Gastrocnemius medialis (tissue), 4 donors: Measurements from ENCODE around the gene WDFY4. TPM values are rescaled to one million over a fixed set of nuclear protein-coding genes. Genes with fewer than 3 reads are reported as not detected.

Experiments used
- ATAC-seq, 2 donors: fragments of 150-250 bp; one replicate each; pipeline ENCODE4 v1.9.1; 2016
- DNase-seq, 2 donors: peaks; one replicate each; pipeline ENCODE4 v3.0.0-alpha.2; 2019
- H3K27ac ChIP-seq, 4 donors: fragments of 200-600 bp; sonication (generic); 1 replicate in 1 of 4; 2 replicates in 3 of 4; pipeline ENCODE4 v1.5.1; 2016 to 2018; ENCODE audit warnings: mild to moderate bottlenecking in 2 of 4, moderate library complexity in 1 of 4
- H3K27me3 ChIP-seq, 3 donors: fragments of 200-600 bp; sonication (generic) in 2 of 3; 1 replicate in 1 of 3; 2 replicates in 2 of 3; pipeline versions ENCODE4 v1.5.1 to v1.6.0; 2016 to 2019; ENCODE audit warnings: mild to moderate bottlenecking in 1 of 3, moderate library complexity in 1 of 3
- H3K36me3 ChIP-seq, 2 donors: fragments of 200-600 bp; sonication (generic) in 1 of 2; one replicate each; pipeline ENCODE4 v1.5.1; 2017 to 2018
- H3K4me1 ChIP-seq, 2 donors: fragments of 200-600 bp; sonication (generic) in 1 of 2; one replicate each; pipeline ENCODE4 v1.5.1; 2016 to 2017; ENCODE audit warnings: mild to moderate bottlenecking in 2 of 2
- H3K4me3 ChIP-seq, 4 donors: fragments of 200-600 bp; sonication (generic) in 3 of 4; 1 replicate in 1 of 4; 2 replicates in 3 of 4; pipeline ENCODE4 v1.5.1; 2016 to 2019; ENCODE audit warnings: mild to moderate bottlenecking in 2 of 4
- H3K9me3 ChIP-seq, 3 donors: fragments of 200-600 bp; sonication (generic) in 2 of 3; 1 replicate in 1 of 3; 2 replicates in 2 of 3; pipeline ENCODE4 v1.5.1; 2016 to 2019
- CTCF ChIP-seq, 5 experiments: fragments of 450-650 bp in 3 of 5; fragments of 200-600 bp in 2 of 5; sonication (generic) in 2 of 5; IDR thresholded peaks in 4 of 5; conservative IDR thresholded peaks in 1 of 5; 1 replicate in 4 of 5; 2 replicates in 1 of 5; pipeline ENCODE4 v1.5.1; 2016 to 2019; ENCODE audit warnings: antibody characterized with exemption in 5 of 5, mild to moderate bottlenecking in 3 of 5, moderate library complexity in 3 of 5
- POLR2A ChIP-seq, 2 donors: fragments of 450-650 bp; IDR thresholded peaks; one replicate each; pipeline ENCODE4 v1.6.1; 2017; ENCODE audit warnings: antibody characterized with exemption in 2 of 2, mild to moderate bottlenecking in 2 of 2, moderate library complexity in 2 of 2
- in situ Hi-C, 4 donors: fragments of 200-750 bp; cut with MboI; loops; one replicate each; pipeline versions ENCODE4 v1.15.0 to v1.8.0; 2017; ENCODE audit warnings: low sequenced_read_pairs in 4 of 4
- intact Hi-C: fragments of 100-400 bp; cut with DNase I; formaldehyde crosslinking; loops from one replicate; pipeline ENCODE4 v1.15.1; 2023; ENCODE audit warnings: low total_unique reads
- total RNA-seq, 4 donors: library from RNA; depleted of rRNA; stranded (reverse); fragments of >200 nt; gene quantifications; one replicate each; pipeline versions ENCODE4 v1.1.0 to v1.2.3, GENCODE V29; 2016

WDFY4 gene
- total RNA-seq, 4 donors from 2014 or later: 0.29 to 0.94 (median 0.59) TPM

GRCh38 chr10:48772059-48772458, 87.4 kb downstream of the WDFY4 start:
- Histone ChIP-seq H3K27me3 (no peaks in the 10 kb centered on the region), H3K36me3 (no peaks in the 10 kb centered on the region), H3K9me3 (no peaks in the 10 kb centered on the region), H3K27ac (no peak overlapping the region), H3K4me3 (no peak overlapping the region), H3K4me1 (no peaks in the 10 kb centered on the region)
- intact Hi-C loops (no loop called here), in situ Hi-C loops (no loop called here)
- DNase-seq: no peak
- no peak for TF ChIP-seq POLR2A (IDR thresholded peaks at IDR 0.05)
- TF ChIP-seq CTCF (IDR thresholded peaks at IDR 0.05 in 4 of 5, conservative IDR thresholded peaks at IDR 0.05 in 1 of 5): no peak
- no peak for ATAC-seq

GRCh38 chr10:48773580-48773979, 88.9 kb downstream of the WDFY4 start:
- H3K4me1 ChIP-seq: no peaks in the 10 kb centered on the region
- DNase-seq (no peak), ATAC-seq (no peak)
- H3K27ac ChIP-seq: no peak overlapping the region
- H3K36me3 ChIP-seq: no peaks in the 10 kb centered on the region
- in situ Hi-C loops (no loop called here), intact Hi-C loops (no loop called here)
- TF ChIP-seq POLR2A (IDR thresholded peaks at IDR 0.05) (no peak), CTCF (IDR thresholded peaks at IDR 0.05 in 4 of 5, conservative IDR thresholded peaks at IDR 0.05 in 1 of 5) (no peak)
- no peaks in the 10 kb centered on the region for H3K27me3 ChIP-seq
- H3K4me3 ChIP-seq: no peak overlapping the region
- H3K9me3 ChIP-seq: no peaks in the 10 kb centered on the region

GRCh38 chr10:48774416-48775205, 89.9 kb downstream of the WDFY4 start:
- no peak for TF ChIP-seq POLR2A (IDR thresholded peaks at IDR 0.05)
- TF ChIP-seq CTCF (IDR thresholded peaks at IDR 0.05 in 4 of 5, conservative IDR thresholded peaks at IDR 0.05 in 1 of 5): no peak
- H3K4me1 ChIP-seq: no peaks in the 10 kb centered on the region
- no peak overlapping the region for H3K4me3 ChIP-seq
- no peaks in the 10 kb centered on the region for H3K9me3 ChIP-seq
- ATAC-seq (no peak), DNase-seq (no peak)
- in situ Hi-C loops: no loop called here
- intact Hi-C loops: no loop called here
- no peak overlapping the region for H3K27ac ChIP-seq
- no peaks in the 10 kb centered on the region for H3K27me3 ChIP-seq
- no peaks in the 10 kb centered on the region for H3K36me3 ChIP-seq

- in situ Hi-C loops: no loop called here
- H3K36me3 ChIP-seq: no peaks in the 10 kb centered on the region
- intact Hi-C loops: no loop called here
- no peaks in the 10 kb centered on the region for H3K9me3 ChIP-seq
- H3K27ac ChIP-seq: no peak overlapping the region
- DNase-seq: no peak
- ATAC-seq: no peak
- H3K4me1 ChIP-seq: no peaks in the 10 kb centered on the region
- H3K27me3 ChIP-seq: no peaks in the 10 kb centered on the region
- TF ChIP-seq CTCF (IDR thresholded peaks at IDR 0.05 in 4 of 5, conservative IDR thresholded peaks at IDR 0.05 in 1 of 5) (no peak), POLR2A (IDR thresholded peaks at IDR 0.05) (no peak)
- no peak overlapping the region for H3K4me3 ChIP-seq
Measured at GRCh38 chr10:48775206-48775517, 90.5 kb downstream of the WDFY4 start.
